ENCODE measurements around the gene GALT.

DNA sequence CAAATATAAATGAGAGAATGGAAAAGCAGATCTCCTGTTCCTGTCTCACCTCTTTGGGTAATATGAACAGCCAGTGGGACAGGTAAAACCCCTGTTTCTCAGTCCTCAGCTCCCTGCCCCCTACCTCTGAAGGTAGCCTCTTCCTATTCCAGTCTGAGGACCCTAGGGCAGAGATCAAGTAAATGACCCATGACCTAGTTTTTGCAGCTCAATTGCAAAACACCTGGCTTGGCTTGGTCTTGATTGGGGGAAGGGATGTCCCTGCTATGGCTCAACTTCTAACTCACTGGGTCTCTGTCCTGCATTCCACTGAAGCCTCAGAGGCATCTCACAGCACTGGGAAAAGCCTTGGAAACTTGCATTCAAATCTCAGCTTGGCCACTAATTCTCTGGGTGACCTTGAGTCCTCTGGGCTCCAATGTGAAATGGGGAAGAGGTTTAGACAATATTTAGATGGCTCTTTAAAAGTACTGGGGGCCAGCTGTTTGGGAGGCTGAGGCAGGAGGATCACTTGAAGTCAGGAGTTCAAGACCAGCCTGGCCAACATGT, 1.6 kb upstream of the GALT start:
- TF ChIP-seq, protein P1, sequence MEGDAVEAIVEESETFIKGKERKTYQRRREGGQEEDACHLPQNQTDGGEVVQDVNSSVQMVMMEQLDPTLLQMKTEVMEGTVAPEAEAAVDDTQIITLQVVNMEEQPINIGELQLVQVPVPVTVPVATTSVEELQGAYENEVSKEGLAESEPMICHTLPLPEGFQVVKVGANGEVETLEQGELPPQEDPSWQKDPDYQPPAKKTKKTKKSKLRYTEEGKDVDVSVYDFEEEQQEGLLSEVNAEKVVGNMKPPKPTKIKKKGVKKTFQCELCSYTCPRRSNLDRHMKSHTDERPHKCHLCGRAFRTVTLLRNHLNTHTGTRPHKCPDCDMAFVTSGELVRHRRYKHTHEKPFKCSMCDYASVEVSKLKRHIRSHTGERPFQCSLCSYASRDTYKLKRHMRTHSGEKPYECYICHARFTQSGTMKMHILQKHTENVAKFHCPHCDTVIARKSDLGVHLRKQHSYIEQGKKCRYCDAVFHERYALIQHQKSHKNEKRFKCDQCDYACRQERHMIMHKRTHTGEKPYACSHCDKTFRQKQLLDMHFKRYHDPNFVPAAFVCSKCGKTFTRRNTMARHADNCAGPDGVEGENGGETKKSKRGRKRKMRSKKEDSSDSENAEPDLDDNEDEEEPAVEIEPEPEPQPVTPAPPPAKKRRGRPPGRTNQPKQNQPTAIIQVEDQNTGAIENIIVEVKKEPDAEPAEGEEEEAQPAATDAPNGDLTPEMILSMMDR (conservative IDR thresholded peaks at IDR 0.05 in 1 of 2, IDR thresholded peaks at IDR 0.05 in 1 of 2; ENCODE audit: extremely low read depth in 1 of 2, insufficient read depth in 1 of 2, low read depth in 1 of 2, low read length in 2 of 2), result no peak
- no peak for TF ChIP-seq EZH2 (IDR thresholded peaks at IDR 0.05; ENCODE audit: borderline replicate concordance, low read length)
